DND-41 (cell line): ENCODE measurements around the gene ACAD11.

Source experiments
- ATAC-seq: fragments of 200-7000 bp; cut with Tn5 transposase; 3 replicates; pipeline ENCODE4 v1.9.1; 2021; ENCODE audit warnings: low read depth; ENCODE audit not compliant: insufficient read depth
- DNase-seq: peaks from one replicate; pipeline ENCODE4 v3.0.0-alpha.2; 2020
- H2AFZ ChIP-seq: 2 replicates; pipeline ENCODE4 v1.6.0; 2012; ENCODE audit warnings: low read depth, low read length
- H3K27ac ChIP-seq: 2 replicates; pipeline ENCODE4 v1.5.1; 2012; ENCODE audit warnings: low read length, inconsistent platforms
- H3K27me3 ChIP-seq: fragments of 200-600 bp; sonication (generic); 2 replicates; pipeline ENCODE4 v1.6.0; 2012; ENCODE audit warnings: low read length, mild to moderate bottlenecking, inconsistent platforms; ENCODE audit not compliant: insufficient read depth, poor library complexity
- H3K36me3 ChIP-seq: 2 replicates; pipeline ENCODE4 v1.5.1; 2012; ENCODE audit warnings: low read length, inconsistent platforms; ENCODE audit not compliant: insufficient read depth
- H3K4me1 ChIP-seq: 2 replicates; pipeline ENCODE4 v1.5.1; 2012; ENCODE audit warnings: mild to moderate bottlenecking, low read length; ENCODE audit not compliant: insufficient read depth
- H3K4me2 ChIP-seq: 2 replicates; pipeline ENCODE4 v1.6.0; 2012; ENCODE audit warnings: mild to moderate bottlenecking, moderate library complexity, low read length, inconsistent platforms; ENCODE audit not compliant: insufficient read depth
- H3K4me3 ChIP-seq, 2 experiments: fragments of 200-600 bp in 1 of 2; shearing (Covaris generic) in 1 of 2; 2 replicates each; pipeline ENCODE4 v1.5.1; 2012 to 2016; ENCODE audit warnings: inconsistent platforms in 2 of 2, low read length in 2 of 2, mild to moderate bottlenecking in 2 of 2, low read depth in 1 of 2, moderate library complexity in 1 of 2
- H3K79me2 ChIP-seq: 2 replicates; pipeline ENCODE4 v1.6.0; 2012; ENCODE audit warnings: low read length, inconsistent platforms; ENCODE audit not compliant: insufficient read depth
- H3K9ac ChIP-seq: 2 replicates; pipeline ENCODE4 v1.6.0; 2012; ENCODE audit warnings: low read depth, mild to moderate bottlenecking, inconsistent platforms, low read length, moderate library complexity
- H3K9me3 ChIP-seq: 2 replicates; pipeline ENCODE4 v1.5.1; 2012; ENCODE audit warnings: low read length, moderate library complexity, mild to moderate bottlenecking, inconsistent platforms; ENCODE audit not compliant: insufficient read depth, severe bottlenecking
- H4K20me1 ChIP-seq: 2 replicates; pipeline ENCODE4 v1.6.0; 2012; ENCODE audit warnings: low read length; ENCODE audit not compliant: insufficient read depth
- EZH2 ChIP-seq: IDR thresholded peaks from 3 replicates; pipeline ENCODE4 v1.6.1; 2012; ENCODE audit warnings: borderline replicate concordance, low read depth, mild to moderate bottlenecking, moderate library complexity, low read length, inconsistent platforms; ENCODE audit not compliant: severe bottlenecking
- TF ChIP-seq, protein P1 (sequence below): IDR thresholded peaks from 2 replicates; pipeline ENCODE4 v1.5.1; 2012; ENCODE audit warnings: borderline replicate concordance, low read length, moderate library complexity, mild to moderate bottlenecking; ENCODE audit not compliant: poor library complexity, severe bottlenecking; ENCODE audit errors: extremely low read depth

Gene ACAD11

DNA sequence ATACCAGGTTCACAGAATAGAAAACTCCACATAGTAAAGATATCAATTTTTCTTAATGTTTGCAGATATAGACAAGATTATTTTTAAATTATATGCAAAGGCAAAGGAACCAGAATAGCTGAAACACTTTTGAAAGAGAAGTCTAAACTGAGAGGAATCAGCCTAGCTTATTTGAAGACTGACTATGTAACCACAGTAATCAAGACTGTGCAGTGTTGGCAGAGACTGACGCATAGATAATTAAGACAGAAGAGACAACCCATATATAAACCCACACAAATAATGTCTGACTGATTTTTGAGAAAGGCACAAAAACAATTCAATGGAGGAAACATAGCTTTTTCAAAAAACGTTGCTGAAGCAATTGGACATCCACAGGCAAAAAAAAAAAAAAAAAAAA, 91.2 kb downstream of the ACAD11 start:
- no peaks in the 10 kb centered on the region for H3K9me3 ChIP-seq
- H3K9ac ChIP-seq = no peak overlapping the region
- no peak overlapping the region for H3K4me3 ChIP-seq
- H3K27ac ChIP-seq = no peak overlapping the region
- TF ChIP-seq, protein P1, sequence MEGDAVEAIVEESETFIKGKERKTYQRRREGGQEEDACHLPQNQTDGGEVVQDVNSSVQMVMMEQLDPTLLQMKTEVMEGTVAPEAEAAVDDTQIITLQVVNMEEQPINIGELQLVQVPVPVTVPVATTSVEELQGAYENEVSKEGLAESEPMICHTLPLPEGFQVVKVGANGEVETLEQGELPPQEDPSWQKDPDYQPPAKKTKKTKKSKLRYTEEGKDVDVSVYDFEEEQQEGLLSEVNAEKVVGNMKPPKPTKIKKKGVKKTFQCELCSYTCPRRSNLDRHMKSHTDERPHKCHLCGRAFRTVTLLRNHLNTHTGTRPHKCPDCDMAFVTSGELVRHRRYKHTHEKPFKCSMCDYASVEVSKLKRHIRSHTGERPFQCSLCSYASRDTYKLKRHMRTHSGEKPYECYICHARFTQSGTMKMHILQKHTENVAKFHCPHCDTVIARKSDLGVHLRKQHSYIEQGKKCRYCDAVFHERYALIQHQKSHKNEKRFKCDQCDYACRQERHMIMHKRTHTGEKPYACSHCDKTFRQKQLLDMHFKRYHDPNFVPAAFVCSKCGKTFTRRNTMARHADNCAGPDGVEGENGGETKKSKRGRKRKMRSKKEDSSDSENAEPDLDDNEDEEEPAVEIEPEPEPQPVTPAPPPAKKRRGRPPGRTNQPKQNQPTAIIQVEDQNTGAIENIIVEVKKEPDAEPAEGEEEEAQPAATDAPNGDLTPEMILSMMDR = no peak
- TF ChIP-seq EZH2 = no peak
- no peak overlapping the region for H2AFZ ChIP-seq
- no peak overlapping the region for H3K4me2 ChIP-seq
- DNase-seq = no peak
- H3K27me3 ChIP-seq = no peaks in the 10 kb centered on the region
- H3K4me1 ChIP-seq = no peaks in the 10 kb centered on the region
- peaks cover 5% of the 10 kb centered on the region; the same call in 1 of the 2 replicates for H3K36me3 ChIP-seq
- ATAC-seq = no peak
- no peaks in the 10 kb centered on the region for H3K79me2 ChIP-seq
- no peaks in the 10 kb centered on the region for H4K20me1 ChIP-seq

DNA sequence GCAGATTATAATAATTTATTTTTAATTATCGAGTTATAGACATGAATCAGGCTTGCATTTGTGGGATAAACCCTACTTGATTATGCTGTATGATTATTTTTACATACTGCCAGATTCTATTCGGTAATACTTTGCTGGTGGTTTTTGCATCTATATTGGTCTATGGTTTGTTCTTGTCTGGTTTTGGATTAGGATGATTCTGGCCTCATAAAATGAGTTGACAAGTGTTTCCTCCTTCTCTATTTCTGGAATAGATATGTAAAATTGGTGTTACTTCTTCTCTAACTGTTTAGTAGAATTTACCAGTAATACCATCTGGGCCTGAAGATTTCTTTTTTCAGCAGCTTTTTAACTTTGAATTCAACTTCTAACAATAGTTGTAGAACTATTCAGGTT, 95.5 kb downstream of the ACAD11 start:
- no peak overlapping the region for H3K4me2 ChIP-seq
- H3K36me3 ChIP-seq = no peaks in the 10 kb centered on the region
- DNase-seq (no peak), ATAC-seq (no peak)
- no peaks in the 10 kb centered on the region for H3K27me3 ChIP-seq
- no peak overlapping the region for H3K27ac ChIP-seq
- TF ChIP-seq, protein P1 = no peak
- no peak for TF ChIP-seq EZH2
- H3K4me3 ChIP-seq = no peak overlapping the region
- H3K9me3 ChIP-seq = no peaks in the 10 kb centered on the region
- no peaks in the 10 kb centered on the region for H3K4me1 ChIP-seq
- H4K20me1 ChIP-seq = no peaks in the 10 kb centered on the region
- H3K9ac ChIP-seq = no peak overlapping the region
- no peak overlapping the region for H2AFZ ChIP-seq
- H3K79me2 ChIP-seq = no peaks in the 10 kb centered on the region

DNA sequence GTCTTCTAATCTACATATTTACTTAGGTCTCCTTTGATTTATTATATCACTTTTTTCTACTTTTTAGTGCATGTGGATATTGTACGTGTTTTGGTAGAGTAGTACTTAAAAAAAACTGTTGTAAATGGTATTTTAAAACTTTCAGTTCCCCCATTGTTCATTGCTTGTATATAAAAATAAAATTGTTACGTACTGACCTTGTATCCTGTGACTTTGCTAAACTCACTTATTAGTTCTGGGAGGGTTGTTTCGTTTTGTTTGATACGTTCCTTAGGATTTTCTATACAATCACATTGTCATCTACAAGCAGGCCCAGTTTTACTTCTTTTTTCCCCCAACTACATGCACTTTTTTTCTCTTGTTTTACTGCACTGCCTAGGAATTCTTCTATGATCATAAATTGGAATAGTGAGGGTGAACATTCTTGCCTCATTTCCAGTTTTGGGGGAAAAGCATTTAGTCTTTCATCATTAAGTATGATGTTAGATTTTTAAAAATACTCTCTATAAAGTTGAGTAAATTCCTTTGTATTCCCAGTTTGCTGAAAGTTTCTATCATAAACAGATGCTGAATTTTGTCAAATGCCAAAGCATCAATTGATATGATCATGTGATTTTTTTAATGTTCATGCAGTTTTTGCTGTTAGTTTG, 96.1 kb downstream of the ACAD11 start:
- H3K4me3 ChIP-seq = no peak overlapping the region
- H3K9ac ChIP-seq = no peak overlapping the region
- no peaks in the 10 kb centered on the region for H3K9me3 ChIP-seq
- H3K79me2 ChIP-seq = no peaks in the 10 kb centered on the region
- DNase-seq (no peak), ATAC-seq (no peak)
- no peak overlapping the region for H3K27ac ChIP-seq
- no peak overlapping the region for H2AFZ ChIP-seq
- H4K20me1 ChIP-seq = no peaks in the 10 kb centered on the region
- H3K4me2 ChIP-seq = no peak overlapping the region
- no peaks in the 10 kb centered on the region for H3K27me3 ChIP-seq
- TF ChIP-seq, protein P1 = no peak
- no peak for TF ChIP-seq EZH2
- H3K4me1 ChIP-seq = no peaks in the 10 kb centered on the region
- no peaks in the 10 kb centered on the region for H3K36me3 ChIP-seq
